B cell (primary cell): Measurements from ENCODE around the gene KRTAP10-5.

Source experiments
- CTCF ChIP-seq: fragments of 200-600 bp; IDR thresholded peaks from one replicate; pipeline ENCODE4 v1.8.0; 2022; ENCODE audit warnings: antibody characterized with exemption, mild to moderate bottlenecking
- EZH2 ChIP-seq: IDR thresholded peaks from 2 replicates; pipeline ENCODE4 v1.6.1; 2012; ENCODE audit warnings: borderline replicate concordance, low read depth, mild to moderate bottlenecking, moderate library complexity, low read length; ENCODE audit not compliant: insufficient read depth, poor library complexity, severe bottlenecking

GRCh38 chr21:44612029-44612486 is 31.7 kb upstream of the KRTAP10-5 start, which contains the start of gene KRTAP10-8:
- no peak for TF ChIP-seq CTCF
- no peak for TF ChIP-seq EZH2
